ENCODE results near the gene FBXL3. TPM values are rescaled to one million over a fixed set of nuclear protein-coding genes. Genes with fewer than 3 reads are reported as not detected.
A peak's percentile ranks its signal among the peaks of the same experiment; 100 is the strongest.

FBXL3 gene
- total and polyA plus RNA-seq, 4 donors, result 18.7 to 90.6 (median 35.2) TPM

DNA sequence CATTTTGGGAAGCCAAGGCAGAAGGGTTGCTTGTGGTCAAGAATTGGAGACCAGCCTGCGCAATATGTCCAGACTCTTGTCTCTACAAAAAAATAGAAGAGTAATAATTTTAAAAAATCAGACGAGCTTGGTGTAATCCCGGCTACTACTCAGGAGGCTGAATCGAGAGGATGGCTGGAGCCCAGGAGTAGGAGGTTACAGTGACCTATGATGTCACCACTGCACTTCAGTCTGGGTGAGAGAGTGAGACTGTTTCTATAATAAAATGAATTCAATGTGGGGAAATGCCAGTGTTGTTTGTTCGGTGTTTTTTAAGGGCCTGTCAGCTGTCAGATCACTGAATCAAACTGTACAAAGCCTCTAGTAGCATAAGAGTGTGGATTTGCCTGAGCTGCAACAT is 1.2 kb upstream of the FBXL3 start:
- H3K9me3 ChIP-seq (ENCODE audit: control insufficient read depth in 4 of 4, insufficient read depth in 3 of 4, low read length in 3 of 4), result no peaks in the 10 kb centered on the region
- no peak for ATAC-seq (ENCODE audit: insufficient read depth, low FRiP score)
- TF ChIP-seq, protein P1, sequence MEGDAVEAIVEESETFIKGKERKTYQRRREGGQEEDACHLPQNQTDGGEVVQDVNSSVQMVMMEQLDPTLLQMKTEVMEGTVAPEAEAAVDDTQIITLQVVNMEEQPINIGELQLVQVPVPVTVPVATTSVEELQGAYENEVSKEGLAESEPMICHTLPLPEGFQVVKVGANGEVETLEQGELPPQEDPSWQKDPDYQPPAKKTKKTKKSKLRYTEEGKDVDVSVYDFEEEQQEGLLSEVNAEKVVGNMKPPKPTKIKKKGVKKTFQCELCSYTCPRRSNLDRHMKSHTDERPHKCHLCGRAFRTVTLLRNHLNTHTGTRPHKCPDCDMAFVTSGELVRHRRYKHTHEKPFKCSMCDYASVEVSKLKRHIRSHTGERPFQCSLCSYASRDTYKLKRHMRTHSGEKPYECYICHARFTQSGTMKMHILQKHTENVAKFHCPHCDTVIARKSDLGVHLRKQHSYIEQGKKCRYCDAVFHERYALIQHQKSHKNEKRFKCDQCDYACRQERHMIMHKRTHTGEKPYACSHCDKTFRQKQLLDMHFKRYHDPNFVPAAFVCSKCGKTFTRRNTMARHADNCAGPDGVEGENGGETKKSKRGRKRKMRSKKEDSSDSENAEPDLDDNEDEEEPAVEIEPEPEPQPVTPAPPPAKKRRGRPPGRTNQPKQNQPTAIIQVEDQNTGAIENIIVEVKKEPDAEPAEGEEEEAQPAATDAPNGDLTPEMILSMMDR (IDR thresholded peaks at IDR 0.05; ENCODE audit: control extremely low read depth, extremely low read depth), result no peak
- peaks cover 0 to 31% (median 9%) of the 10 kb centered on the region in 5 donors for H3K4me1 ChIP-seq (ENCODE audit: control insufficient read depth in 5 of 5, insufficient read depth in 5 of 5, low read length in 5 of 5)
- H3K9ac ChIP-seq (ENCODE audit: insufficient read depth in 1 of 2, low read length in 2 of 2), result peak overlapping the region in 1 of 2 donors; percentile 88
- H3K36me3 ChIP-seq (ENCODE audit: control insufficient read depth in 4 of 4, insufficient read depth in 4 of 4, low read length in 4 of 4), result no peaks in the 10 kb centered on the region
- H3K27me3 ChIP-seq (ENCODE audit: control insufficient read depth in 3 of 3, insufficient read depth in 3 of 3, low read length in 2 of 3), result no peaks in the 10 kb centered on the region
- DNase-seq, result peak; percentile 21 to 60 (median 37)
- 60 to 84% methylated on average over 5 of the region's 5 CpGs for whole genome bisulfite sequencing, 2 donors
- no peak overlapping the region for H3K4me3 ChIP-seq
- peak overlapping the region; percentile 27 to 61 for H3K27ac ChIP-seq (ENCODE audit: low read depth in 1 of 2, low read length in 1 of 2)

GRCh38 chr13:77026255-77026860 is 601 bp downstream of the FBXL3 start:
- H3K4me3 ChIP-seq, result peak overlapping the region; percentile 86
- peak; percentile 87 for ATAC-seq (ENCODE audit: insufficient read depth, low FRiP score)
- H3K9ac ChIP-seq (ENCODE audit: insufficient read depth in 1 of 2, low read length in 2 of 2), result peak overlapping the region; percentile 64 to 75
- 0 to 1% methylated on average over 38 to 54 of the region's 62 CpGs for WGBS, 2 donors
- H3K27me3 ChIP-seq (ENCODE audit: control insufficient read depth in 3 of 3, insufficient read depth in 3 of 3, low read length in 2 of 3), result no peaks in the 10 kb centered on the region
- H3K27ac ChIP-seq (ENCODE audit: low read depth in 1 of 2, low read length in 1 of 2), result peak overlapping the region; percentile 98 to 99
- DNase-seq, result peak; percentile 68 to 79 (median 75)
- H3K9me3 ChIP-seq (ENCODE audit: control insufficient read depth in 4 of 4, insufficient read depth in 3 of 4, low read length in 3 of 4), result no peaks in the 10 kb centered on the region
- H3K4me1 ChIP-seq (ENCODE audit: control insufficient read depth in 5 of 5, insufficient read depth in 5 of 5, low read length in 5 of 5), result peaks cover 3 to 46% (median 15%) of the 10 kb centered on the region in 5 donors
- TF ChIP-seq, protein P1 (IDR thresholded peaks at IDR 0.05; ENCODE audit: control extremely low read depth, extremely low read depth), result no peak
- peaks cover 0 to 3% (median 1%) of the 10 kb centered on the region in 4 donors for H3K36me3 ChIP-seq (ENCODE audit: control insufficient read depth in 4 of 4, insufficient read depth in 4 of 4, low read length in 4 of 4)

GRCh38 chr13:77022341-77022740 is 4.6 kb downstream of the FBXL3 start:
- Histone ChIP-seq H3K4me1 (ENCODE audit: control insufficient read depth in 5 of 5, insufficient read depth in 5 of 5, low read length in 5 of 5) (peaks cover 3 to 41% (median 12%) of the 10 kb centered on the region in 5 donors), H3K4me3 (no peak overlapping the region), H3K9ac (ENCODE audit: insufficient read depth in 1 of 2, low read length in 2 of 2) (no peak overlapping the region), H3K27me3 (ENCODE audit: control insufficient read depth in 3 of 3, insufficient read depth in 3 of 3, low read length in 2 of 3) (no peaks in the 10 kb centered on the region), H3K9me3 (ENCODE audit: control insufficient read depth in 4 of 4, insufficient read depth in 3 of 4, low read length in 3 of 4) (no peaks in the 10 kb centered on the region), H3K27ac (ENCODE audit: low read depth in 1 of 2, low read length in 1 of 2) (no peak overlapping the region), H3K36me3 (ENCODE audit: control insufficient read depth in 4 of 4, insufficient read depth in 4 of 4, low read length in 4 of 4) (peaks cover 0 to 12% (median 4%) of the 10 kb centered on the region in 4 donors)
- TF ChIP-seq, protein P1 (IDR thresholded peaks at IDR 0.05; ENCODE audit: control extremely low read depth, extremely low read depth), result no peak
- 42 to 43% methylated on average over 3 of the region's 3 CpGs for WGBS, 2 donors
- no peak for DNase-seq
- ATAC-seq (ENCODE audit: insufficient read depth, low FRiP score), result no peak
